HG03045 (cell line): ENCODE measurements around the gene TTC34.
"Not testable (repeated sequence)": the region's sequence is repeated elsewhere in the genome, so short reads cannot be mapped to it uniquely, and the experiment has no call there.

Source experiments
- ATAC-seq: cut with Tn5 transposase; IDR thresholded peaks from one replicate; pipeline ENCODE4 v1.9.1; 2021; ENCODE audit warnings: mild to moderate bottlenecking, moderate library complexity; ENCODE audit not compliant: unreplicated experiment

TTC34 gene

DNA sequence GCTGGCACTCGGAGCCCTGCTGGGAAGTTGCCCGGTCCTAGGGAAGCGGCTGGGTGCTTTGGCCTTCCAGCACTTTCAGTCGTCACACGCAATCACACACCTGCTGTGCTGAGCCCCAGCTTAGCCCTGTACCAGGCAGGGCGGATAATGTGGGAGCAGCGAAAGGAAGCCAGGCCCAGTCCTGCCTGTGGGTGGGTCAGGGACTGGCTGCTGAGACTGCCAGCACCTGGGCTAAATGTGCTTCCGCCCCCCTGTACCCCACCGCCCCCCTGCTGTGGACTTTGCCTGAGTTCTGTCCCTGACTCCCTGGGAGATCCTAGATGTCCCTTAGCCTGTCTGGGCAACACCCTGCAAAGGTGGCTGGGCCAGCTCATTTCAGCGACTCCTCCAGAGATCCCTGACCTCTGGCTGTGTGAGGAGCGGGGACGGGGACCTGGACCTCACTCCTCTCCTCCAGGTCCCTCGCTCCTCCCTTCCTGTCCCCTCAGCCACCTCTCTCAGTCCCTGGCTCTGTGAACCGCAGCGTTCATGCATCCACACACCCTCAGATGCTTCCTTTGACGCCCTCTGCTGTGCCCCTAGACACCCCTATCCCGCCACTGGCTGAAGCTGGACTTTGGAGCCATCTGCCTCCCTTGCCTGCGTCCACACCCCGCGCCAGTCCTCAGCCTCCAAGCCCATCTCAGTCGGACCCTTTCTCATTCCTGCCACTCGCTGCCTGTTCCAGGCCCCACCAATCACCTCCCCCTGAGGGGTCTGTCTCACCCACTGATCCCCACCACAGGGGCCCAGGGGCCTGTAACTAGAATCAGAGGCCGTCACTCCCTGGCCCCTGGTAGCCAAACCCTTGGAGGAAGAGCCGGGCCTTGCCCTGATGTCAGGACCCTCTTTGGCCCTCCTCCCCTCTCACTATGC, 170.1 kb downstream of the TTC34 start:
- no peak for ATAC-seq

DNA sequence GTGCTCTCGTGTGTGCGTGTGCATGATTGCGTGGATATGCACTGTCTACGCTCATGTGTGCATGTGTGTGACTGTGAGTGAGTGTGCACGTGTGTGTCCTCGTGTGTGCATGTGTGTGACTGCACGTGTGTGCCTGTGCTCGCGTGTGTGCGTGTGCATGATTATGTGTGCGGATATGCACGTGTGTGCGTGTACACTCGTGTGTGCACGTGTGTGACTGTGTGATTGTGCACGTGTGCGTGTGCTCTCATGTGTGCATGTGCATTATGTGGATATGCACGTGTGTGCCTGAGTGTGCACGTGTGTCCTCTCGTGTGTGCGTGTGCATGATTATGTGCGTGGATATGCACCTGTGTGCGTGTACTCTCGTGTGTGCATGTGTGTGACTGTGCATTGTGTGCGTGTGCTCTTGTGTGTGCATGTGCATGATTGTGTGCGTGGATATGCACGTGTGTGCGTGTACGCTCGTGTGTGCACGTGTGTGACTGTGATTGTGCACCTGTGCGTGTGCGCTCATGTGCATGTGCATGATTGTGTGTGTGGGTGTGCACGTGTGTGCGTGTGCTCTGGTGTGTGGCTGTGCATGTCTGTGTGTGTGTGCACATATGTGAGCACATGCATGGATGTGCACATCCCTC, 170.9 kb downstream of the TTC34 start:
- no peak for ATAC-seq

DNA sequence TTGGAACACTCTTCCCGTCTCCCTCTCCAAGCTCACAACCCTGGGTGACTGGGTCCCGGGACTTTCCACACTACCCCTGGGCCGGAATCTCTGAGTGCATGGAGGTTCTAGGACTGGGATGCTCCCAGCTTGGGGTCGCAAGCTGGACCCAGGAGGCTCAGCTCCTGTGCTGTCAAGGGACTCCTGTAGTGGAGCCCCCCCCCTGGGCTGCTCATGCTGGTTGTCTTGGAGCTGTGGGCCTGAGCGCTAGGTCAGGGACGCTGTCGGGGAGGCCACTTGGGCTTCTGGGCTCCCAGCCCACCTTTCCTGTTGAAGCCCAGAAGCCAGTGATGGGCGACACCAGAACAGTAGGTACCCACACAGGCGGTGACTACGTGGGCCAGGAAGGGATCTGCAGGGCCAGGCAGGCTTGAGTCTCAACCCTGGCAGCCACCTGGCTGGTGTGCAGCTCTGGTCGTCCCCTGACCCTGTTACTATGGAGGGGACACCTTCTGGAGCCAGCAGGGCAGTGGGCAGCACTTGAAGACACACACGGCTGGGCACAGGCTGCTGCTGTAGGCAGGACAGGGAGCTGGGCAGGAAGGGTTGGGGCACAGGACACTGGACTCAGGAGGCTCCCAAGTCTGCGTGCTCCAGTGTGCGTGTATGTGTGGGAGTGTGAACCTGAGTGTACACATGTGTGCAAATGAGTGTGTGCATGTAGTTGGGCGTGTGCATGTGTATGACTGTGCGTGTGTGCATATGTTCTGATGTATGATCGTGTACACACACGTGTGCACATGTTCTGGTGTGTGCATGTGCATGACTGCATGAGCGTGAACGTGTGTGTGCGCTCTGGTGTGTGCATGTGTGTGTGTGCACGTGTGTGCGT, 171.6 kb downstream of the TTC34 start:
- ATAC-seq = no peak

DNA sequence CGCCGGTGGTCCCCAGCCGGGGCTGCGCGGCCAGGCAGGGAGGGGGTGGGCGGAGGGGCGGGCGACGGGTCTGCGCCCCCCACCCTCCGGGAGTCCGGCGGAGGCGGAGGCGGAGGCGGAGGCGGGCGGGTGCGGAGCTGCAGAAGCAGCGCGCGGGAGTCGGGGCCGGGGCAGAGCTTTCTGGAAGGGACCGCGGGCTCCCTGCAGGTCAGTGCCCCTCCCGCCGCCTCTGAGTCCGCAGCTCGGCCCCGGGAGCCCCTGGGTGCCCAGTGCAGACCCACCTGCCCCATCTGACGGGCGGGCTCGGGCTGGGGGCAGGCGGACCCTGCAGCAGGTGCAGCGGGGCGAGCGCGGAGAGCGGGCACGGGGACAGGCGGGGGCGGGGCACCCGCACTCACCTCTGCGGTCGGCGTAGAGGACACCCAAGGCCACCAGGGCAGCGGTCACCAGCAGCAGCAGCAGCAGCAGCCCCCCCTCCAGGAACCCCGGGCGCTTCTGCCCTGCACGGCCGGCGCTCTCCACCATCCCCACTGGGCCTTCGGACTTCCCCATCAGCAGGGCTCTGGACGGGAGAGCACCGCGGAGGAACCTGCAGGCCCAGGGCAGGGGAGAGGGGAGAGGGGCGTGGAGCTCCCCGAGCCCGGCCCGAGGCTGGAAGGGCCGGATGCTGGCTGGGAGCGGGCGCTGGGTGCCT, 172.4 kb downstream of the TTC34 start:
- no peak for ATAC-seq

DNA sequence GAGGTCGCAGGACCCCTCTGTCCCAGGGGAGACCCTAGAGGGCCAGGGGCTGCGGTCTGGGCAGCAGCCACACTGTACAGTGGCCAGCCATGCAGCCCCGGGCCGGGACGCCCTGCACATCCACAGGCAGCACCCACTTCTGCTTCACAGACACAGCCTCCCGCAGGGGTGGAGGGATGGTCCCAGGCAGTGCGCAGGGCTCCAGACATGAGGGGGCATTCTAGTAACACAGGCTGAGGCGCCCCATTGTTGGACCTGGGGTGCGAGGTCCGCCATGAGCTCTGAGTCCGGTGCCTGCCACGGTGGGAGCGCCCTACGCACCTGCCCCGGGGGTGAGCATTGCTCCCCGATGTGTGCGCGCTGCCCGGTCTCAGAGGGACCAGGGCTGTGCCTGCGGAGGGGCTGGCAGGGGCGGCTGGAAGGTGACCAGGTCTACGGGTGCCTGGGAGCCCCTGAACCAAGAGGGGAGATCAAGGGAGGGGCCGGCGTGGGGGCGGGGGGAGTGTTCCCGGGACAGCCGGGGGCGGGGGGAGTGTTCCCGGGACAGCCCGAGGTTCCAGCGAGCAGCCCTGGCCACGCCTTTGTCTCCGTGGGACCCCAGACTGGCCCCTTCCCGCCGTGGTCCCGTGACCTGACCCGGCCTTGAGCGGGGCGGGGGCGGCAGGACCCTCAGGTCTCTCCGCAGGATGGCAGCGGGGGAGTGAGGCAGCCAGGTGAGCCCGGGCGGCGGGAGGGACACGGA, 173.1 kb downstream of the TTC34 start:
- no peak for ATAC-seq

DNA sequence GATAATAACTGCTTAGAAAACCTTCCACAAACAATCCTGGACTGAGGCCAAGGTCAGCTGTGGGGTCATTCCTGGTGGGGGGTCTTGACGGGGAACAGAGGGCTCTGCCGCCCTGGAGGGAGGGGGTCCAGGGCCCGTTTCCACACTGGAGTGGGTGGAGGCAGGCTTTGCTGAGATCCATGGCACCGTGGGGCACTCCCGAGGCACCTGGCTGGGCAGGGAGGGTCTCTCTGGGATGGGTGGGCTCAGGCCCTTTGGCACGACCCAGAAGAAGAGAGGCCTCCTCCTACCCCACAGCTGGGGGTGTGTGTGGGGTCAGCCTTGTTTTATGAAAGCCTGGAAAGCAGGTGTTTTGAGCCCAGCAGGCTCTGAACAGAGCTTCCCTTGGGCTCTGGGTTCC, 173.7 kb downstream of the TTC34 start:
- ATAC-seq = no peak

DNA sequence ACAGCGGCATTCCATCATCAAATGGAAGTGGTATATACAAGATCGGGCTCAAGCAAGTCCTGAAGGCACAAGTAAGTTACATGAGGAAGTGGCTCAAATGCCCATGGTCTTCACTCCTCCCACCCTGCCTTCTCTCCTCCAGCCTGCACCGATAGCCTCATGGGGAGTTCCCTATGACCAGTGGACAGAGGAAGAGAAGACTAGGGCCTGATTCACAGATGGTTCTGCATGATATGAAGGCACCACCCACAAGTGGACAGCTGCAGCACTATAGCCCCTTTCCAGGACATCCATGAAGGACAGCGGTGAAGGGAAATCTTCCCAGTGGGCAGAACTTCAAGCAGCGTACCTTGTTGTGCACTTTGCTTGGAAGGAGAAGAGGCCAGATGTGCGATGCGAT, 175.7 kb downstream of the TTC34 start:
- ATAC-seq = not testable (repeated sequence)

DNA sequence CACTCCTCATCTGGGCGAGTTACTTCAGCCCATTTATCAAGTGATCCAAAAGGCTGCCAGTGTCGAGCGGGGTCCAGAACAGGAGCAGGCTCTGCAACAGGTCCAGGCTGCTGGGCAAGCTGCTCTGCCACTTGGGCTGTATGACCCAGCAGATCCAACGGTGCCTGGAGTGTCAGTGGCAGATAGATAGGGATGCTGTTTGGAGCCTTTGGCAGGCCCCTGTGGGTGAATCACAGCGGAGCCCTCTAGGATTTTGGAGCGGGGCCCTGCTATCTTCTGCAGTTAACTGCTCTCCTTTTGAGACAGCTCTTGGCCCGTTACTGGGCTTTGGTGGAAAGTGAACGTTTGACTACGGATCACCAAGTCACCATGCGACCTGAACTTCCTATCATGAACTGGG, 176.2 kb downstream of the TTC34 start:
- no peak for ATAC-seq

DNA sequence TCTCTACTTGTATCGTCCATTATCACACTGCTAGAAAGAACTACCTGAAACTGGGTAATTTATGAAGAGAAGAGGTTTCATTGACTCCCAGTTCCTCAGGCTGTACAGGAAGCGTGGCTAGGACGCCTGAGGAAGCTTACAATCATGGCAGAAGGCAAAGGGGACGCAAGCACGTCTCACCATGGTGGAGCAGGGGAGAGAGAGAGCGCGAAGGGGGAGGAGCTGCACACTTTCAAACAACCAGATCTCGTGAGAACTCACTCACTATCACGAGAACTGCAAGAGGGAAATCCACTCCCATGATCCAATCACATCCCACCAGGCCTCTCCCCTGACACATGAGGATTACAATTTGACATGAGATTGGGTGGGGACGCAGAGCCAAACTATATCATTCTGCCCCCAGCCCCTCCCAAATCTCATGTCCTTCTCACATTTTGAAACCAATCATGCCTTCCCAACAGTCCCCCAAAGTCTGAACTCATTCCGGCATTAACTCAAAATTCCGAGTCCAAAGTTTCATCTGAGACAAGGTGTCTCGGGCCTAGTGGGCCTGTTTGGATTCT, 176.7 kb downstream of the TTC34 start:
- no peak for ATAC-seq

DNA sequence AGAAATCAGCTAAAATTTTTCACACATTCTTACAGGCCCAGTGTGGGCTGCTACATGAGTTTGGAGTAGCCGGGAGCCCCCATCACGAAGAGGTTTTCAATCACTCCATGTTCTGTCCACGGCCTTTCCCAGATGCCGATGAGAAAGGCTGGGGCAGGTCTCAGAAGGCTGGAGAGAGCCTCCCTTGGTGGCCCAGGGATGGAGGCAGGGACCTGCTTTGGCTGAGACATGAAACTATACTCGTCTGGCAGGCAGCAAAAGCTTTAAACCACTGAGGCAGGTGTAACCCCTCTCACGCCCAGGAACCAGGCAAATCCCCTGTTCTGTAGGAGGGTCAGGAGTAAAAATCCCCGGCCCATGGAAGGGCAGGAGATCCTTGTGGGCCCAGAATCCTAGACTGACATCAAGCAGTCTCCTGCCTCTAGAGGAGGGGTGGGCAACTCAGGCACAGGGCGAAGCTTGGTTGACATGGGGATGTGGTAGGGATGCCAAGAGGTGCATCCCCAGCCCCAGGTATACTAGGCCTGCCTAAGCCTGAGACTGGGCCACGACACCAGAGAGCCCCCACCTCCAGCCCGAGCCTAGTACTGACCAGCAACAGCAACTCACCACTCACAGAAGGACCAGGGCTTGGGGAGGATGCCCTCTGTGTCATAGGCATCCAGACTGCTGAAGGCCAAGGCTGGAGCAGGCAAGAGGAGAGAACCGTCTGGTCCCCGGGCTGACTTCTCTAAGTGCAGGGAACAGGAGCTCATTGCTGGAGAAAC, 177.7 kb downstream of the TTC34 start:
- no peak for ATAC-seq

DNA sequence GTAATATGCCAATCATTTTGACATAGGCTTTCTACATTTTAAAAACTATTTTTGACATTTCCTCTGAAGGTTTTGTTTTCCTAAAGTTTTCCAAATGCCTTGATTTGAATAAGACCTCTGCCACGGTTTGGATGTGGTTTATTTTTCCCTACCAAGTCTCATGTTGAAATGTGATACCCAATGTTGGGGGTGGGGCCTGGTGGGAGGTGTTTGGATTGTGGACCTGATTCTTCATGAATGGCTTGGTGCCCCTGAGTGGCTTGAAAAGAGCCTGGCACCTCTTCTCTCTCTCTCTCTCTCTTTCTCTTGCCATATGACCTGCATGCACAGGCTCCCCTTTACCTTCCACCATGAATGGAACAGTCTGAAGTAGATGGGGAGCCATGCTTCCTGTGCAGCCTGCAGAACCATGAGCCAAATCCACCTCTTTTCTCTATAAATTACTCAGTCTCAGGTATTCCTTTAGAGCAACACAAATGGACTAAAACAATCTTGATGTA, 183.5 kb downstream of the TTC34 start:
- no peak for ATAC-seq

DNA sequence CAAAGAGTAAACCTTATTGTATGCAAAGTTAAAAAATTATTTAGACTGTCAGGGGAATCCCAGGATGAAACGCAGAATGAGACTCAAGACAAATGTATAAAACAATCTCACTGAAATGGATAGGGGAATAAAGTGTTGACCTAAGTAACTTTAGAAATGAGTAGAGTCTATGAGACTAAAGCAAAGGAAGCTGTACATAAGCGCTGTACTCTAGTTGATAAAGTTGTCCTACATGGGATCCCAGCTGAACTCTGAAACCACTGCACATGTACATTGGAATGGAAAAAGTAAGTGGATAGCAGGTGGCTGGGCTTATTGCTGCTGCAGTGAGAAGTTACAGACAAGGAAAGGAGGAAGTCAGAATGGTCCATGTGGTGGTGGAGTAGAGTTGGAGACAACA, 187.3 kb downstream of the TTC34 start:
- no peak for ATAC-seq

DNA sequence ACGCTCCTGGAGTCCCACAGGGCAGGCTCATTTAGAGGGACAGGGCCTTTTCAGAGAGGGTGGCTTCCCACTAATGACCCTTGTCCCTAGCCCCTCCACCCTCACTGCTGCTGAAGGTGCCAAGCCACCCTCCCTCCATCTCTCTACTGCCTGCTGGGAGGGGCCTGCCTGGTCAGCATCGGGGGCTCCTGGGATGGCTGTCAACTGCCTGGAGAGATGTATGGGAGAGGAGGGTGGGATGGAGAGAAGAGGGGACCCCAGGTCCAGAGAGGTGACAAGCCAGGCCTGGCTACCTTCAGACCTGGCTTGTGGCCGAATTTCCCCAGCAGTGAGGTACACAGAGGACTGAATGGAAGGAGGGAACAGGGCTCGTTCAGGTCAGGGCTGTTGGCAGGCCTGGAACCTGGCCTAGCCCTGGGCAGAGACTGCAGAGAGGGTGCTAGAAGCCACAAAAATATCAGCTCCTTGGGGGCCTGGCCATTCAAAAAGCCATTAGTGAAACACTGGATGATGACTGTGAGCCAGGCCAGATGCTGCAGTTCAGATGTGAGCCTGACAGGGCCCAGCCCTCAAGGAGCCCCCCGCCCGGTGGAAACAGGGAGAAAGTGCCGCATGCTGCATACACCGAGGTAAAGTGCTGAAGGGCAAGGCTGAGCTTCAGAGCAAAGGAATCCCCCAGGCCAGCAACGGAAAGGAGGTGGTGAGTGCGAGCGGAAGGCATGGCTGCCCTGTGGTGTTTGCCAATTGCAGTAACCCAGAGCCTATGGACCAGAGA, 188.7 kb downstream of the TTC34 start:
- ATAC-seq = no peak

DNA sequence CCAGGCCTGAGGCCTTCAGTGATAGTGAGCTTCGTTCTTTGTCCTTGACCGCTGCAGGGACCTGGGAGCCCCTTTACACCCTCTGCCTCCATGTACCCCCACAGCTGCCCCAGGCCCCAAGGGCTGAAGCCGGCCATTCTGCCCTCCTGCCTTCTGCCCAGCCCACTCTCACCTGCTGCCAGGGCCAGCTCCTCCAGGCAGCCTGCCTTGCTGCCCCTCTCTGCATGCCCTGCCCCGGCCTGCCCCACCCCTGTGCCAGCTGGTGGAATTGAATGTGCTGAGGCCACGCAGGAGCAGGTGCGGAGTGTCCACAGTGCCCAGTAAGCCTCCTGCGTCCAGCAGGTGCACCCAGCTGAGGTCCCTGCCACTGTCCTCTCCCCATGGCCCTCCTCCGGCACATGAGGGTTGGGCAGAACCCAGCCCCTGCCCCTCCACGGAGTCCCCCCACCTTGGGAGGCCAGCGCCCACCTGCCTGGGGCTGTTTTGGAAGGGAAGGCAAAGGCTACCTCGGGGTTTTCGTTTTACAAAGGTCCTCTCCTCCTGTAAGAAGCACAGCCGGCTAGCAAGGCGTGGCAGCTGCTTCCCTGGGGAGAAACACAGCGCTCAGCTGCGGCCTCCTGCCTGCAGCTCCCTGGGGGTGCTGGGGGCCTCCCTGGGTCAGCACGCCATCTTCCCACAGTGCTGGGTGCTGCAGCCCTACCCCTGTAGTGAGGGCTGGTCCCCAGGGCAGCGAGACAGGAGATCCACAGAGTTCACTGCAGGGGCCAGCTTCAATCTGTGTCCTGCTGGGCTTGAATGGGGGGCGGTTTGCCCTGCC, 189.7 kb downstream of the TTC34 start:
- no peak for ATAC-seq

DNA sequence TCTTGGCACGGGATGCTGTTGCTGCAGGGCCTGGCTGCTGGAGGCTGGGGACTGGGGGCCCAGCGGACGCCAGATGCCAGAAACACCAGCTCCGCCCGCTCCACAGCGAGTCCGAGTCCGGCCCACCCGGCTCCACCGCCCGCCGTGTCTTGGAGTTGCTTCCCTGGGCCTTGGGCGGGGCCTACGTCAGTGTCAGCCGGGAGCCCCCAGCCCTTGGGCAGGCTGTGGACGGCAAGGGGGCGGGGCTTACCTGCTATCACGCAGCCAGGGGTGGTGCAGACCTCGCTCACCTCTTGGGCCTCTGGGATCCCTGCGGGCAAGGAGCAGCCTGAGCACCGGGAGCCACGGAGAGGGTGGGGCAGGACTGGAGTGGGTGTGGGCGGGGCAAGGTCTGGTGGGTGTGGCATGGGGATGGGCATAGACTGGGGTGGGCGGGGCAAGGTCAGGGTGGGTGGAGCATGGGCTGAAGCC, 190.4 kb downstream of the TTC34 start:
- ATAC-seq = no peak

DNA sequence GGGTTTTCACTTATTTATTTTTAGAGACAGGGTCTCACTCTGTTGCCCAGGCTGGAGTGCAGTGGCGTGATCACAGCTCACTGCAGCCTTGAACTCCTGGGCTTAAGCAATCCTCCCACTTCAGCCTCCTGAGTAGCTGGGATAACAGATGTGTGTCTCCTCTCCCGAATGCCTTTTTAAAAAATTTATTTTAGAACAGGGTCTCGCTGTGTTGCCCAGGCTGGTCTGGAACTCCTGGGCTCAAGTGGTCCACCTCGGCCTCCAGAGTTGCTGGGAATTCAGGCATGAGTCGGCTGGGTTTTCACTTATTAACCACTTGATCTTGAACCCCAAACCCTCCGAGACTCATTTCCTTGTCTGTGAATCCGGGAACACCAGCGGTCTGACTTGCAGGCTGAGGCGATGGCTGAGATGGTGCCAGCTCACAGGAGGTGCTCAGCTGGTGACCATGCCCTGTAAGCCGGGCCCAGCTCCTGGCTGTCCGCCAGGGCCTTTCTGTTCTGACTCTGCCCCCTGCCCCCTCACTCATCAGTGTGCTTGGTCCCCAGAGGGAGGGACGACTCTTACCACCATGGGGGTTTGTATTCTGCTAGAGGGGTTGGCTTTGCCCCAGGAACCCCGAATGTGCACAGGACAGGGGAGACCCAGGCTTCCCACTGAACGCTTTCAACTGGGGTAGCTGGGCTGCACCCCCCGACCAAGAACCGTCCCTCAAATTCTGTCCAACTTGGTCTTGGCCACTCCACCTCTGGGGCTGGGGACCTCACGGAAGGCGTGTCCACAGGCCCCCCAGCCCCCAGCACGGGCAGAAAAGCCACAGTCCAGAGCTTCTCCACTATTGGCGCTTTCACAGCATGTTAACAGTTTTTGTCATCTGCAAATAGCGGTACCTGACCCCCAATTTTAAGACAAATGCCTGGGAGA, 191.2 kb downstream of the TTC34 start:
- ATAC-seq = no peak
